Right atrium auricular region (tissue), 2 donors: ENCODE measurements around the gene BHLHE41. TPM values are rescaled to one million over a fixed set of nuclear protein-coding genes. Genes with fewer than 3 reads are reported as not detected.

Experiments used
- DNase-seq: peaks from one replicate; pipeline ENCODE4 v3.0.0-alpha.2; 2019; ENCODE audit warnings: low spot score
- H3K27ac ChIP-seq, 2 donors: fragments of 200-600 bp; sonication (generic); 1 replicate in 1 of 2; 2 replicates in 1 of 2; pipeline ENCODE4 v1.5.1; 2016 to 2019
- H3K27me3 ChIP-seq, 2 donors: fragments of 200-600 bp; sonication (generic); one replicate each; pipeline versions ENCODE4 v1.5.1 to v1.6.0; 2017 to 2019
- H3K36me3 ChIP-seq: fragments of 200-600 bp; sonication (generic); one replicate; pipeline ENCODE4 v1.5.1; 2016
- H3K4me1 ChIP-seq, 2 donors: fragments of 200-600 bp; sonication (generic); one replicate each; pipeline versions ENCODE4 v1.5.1 to v1.6.0; 2017 to 2019
- H3K4me3 ChIP-seq, 2 donors: fragments of 200-600 bp; sonication (generic); 1 replicate in 1 of 2; 2 replicates in 1 of 2; pipeline ENCODE4 v1.5.1; 2017 to 2019; ENCODE audit warnings: mild to moderate bottlenecking in 1 of 2, moderate library complexity in 1 of 2
- H3K9me3 ChIP-seq, 2 donors: fragments of 200-600 bp; sonication (generic); one replicate each; pipeline ENCODE4 v1.5.1; 2019
- CTCF ChIP-seq, 2 donors: fragments of 200-600 bp; sonication (generic); IDR thresholded peaks; one replicate each; pipeline ENCODE4 v1.5.1; 2019; ENCODE audit warnings: antibody characterized with exemption in 2 of 2
- total RNA-seq, 2 donors: library from RNA; depleted of rRNA; stranded (reverse); fragments of >200 nt; gene quantifications; one replicate each; pipeline ENCODE4 v1.1.0, GENCODE V29; 2016

Gene BHLHE41
- total RNA-seq, 2 donors from 2014 or later, result 13.4 to 15.0 TPM

- no peak for DNase-seq
- H3K9me3 ChIP-seq, result no peaks in the 10 kb centered on the region
- H3K4me1 ChIP-seq, result no peaks in the 10 kb centered on the region
- no peaks in the 10 kb centered on the region for H3K36me3 ChIP-seq
- TF ChIP-seq CTCF (IDR thresholded peaks at IDR 0.05), result no peak
- no peaks in the 10 kb centered on the region for H3K27me3 ChIP-seq
- H3K27ac ChIP-seq, result no peak overlapping the region
- H3K4me3 ChIP-seq, result no peak overlapping the region
These were observed 38.1 kb upstream of the BHLHE41 start for GRCh38 chr12:26162905-26163304.

- H3K27ac ChIP-seq, result no peak overlapping the region
- H3K27me3 ChIP-seq, result no peaks in the 10 kb centered on the region
- no peaks in the 10 kb centered on the region for H3K36me3 ChIP-seq
- no peak overlapping the region for H3K4me3 ChIP-seq
- DNase-seq, result no peak
- no peak for TF ChIP-seq CTCF (IDR thresholded peaks at IDR 0.05)
- no peaks in the 10 kb centered on the region for H3K4me1 ChIP-seq
- H3K9me3 ChIP-seq, result no peaks in the 10 kb centered on the region
These were observed 37.3 kb upstream of the BHLHE41 start for GRCh38 chr12:26162174-26162573.

DNA sequence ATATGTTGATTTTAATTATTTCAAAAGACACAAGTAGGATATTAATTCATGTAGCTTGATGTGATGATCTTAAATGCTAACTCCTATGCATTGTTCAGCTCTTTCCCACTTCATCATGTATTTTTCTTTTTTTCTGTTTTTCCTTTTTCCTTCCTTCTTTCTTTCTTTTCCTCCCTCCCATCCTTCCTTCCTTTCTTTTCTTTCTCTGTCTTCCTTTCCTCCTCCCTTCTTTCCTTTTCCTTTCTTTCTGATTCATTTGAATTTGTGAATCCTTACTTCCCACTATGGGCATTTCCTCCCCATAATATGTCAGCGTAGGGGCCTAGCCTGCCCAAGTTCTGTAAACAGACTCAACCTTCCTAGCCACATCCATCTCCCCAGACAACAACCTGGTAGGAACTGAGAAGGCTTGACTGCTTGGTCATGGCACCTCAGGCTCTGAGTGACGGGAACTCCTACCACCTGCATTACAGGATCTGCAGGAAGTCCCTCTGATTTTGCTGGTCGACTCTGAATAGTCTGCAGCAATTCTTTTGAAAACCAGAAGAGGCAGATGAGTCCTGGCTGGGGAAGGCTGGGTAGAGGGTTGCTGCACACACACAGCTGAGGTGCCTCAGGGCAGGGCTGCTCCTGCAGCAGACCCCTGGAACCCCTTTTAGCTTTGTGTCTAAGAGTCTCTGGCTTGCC is 33.4 kb upstream of the BHLHE41 start:
- H3K27ac ChIP-seq, result no peak overlapping the region
- no peak overlapping the region for H3K4me3 ChIP-seq
- no peaks in the 10 kb centered on the region for H3K36me3 ChIP-seq
- H3K4me1 ChIP-seq, result peaks cover 0 to 12% of the 10 kb centered on the region in 2 donors
- no peak for DNase-seq
- no peaks in the 10 kb centered on the region for H3K9me3 ChIP-seq
- H3K27me3 ChIP-seq, result no peaks in the 10 kb centered on the region
- no peak for TF ChIP-seq CTCF (IDR thresholded peaks at IDR 0.05)

GRCh38 chr12:26157001-26157400 is 32.2 kb upstream of the BHLHE41 start:
- no peak overlapping the region for H3K4me3 ChIP-seq
- no peaks in the 10 kb centered on the region for H3K36me3 ChIP-seq
- no peak for TF ChIP-seq CTCF (IDR thresholded peaks at IDR 0.05)
- no peak overlapping the region for H3K27ac ChIP-seq
- H3K9me3 ChIP-seq, result no peaks in the 10 kb centered on the region
- peaks cover 0 to 21% of the 10 kb centered on the region in 2 donors for H3K4me1 ChIP-seq
- H3K27me3 ChIP-seq, result no peaks in the 10 kb centered on the region
- DNase-seq, result no peak

DNA sequence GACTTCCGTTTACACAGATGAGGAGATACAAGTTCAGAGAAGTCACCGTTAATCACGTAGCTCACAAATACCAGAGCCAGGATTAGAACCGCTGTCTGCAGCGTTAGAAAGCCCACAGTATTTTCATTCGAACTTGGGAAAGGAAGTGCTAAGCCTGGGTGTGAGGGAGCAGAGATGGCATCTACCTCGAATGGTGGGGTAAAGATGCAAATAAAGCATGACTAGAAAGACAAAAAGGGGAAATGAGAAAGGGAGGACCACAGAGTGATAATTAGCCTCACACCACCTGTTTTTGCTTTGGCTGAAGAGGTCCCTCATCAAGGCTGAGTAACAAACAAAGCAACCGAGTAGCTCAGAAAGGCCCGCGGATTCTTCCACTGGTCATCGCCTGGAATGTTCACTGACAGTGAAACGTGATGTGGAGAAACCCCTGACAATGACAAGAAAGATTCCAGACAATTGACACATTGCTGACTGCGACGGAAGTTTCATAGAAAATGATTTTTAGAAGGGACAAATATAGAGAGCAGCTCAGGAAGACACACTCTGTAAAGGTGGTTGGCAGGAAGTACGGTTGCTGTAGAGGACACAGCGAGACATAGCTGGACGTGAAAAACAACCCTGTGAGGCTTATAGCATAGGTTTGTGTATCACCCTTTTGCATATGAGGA is 31.5 kb upstream of the BHLHE41 start:
- peaks cover 0 to 25% of the 10 kb centered on the region in 2 donors for H3K4me1 ChIP-seq
- no peak for TF ChIP-seq CTCF (IDR thresholded peaks at IDR 0.05)
- no peaks in the 10 kb centered on the region for H3K9me3 ChIP-seq
- DNase-seq, result no peak
- H3K27me3 ChIP-seq, result no peaks in the 10 kb centered on the region
- no peaks in the 10 kb centered on the region for H3K36me3 ChIP-seq
- no peak overlapping the region for H3K27ac ChIP-seq
- H3K4me3 ChIP-seq, result no peak overlapping the region
